ENCODE measurements around the gene SUSD4. TPM values are rescaled to one million over a fixed set of nuclear protein-coding genes. Genes with fewer than 3 reads are reported as not detected.

The SUSD4 gene
- total RNA-seq, 1 experiment from 2014 or later = 3.5 TPM

DNA sequence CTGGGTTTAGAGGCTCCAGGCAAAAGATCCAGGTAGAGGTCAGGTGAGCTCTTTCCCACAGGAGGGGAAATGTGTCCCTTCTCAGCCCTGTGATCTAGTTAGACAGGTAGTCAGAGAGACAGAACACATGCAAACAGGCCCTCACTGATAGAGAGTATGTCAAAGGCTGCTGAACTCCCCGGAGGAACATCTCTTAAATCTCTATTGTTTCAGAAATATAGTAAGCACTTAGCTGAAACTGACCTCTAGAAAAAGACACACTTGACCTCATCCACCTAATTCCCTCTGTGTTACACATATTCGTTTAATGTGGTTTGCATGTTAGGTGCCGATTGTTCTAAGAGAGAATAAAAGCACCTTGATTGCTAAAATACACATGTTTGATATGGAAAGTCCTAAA lies 23.3 kb downstream of the SUSD4 start:
- no peaks in the 10 kb centered on the region for H4K20me1 ChIP-seq (ENCODE audit: control insufficient read depth, insufficient read depth, insufficient read length)
- Mint-ChIP-seq H3K4me1 (peaks cover 11 to 20% of the 10 kb centered on the region in 2 experiments), H3K36me3 (ENCODE audit: insufficient read depth in 1 of 3, low read depth in 3 of 3) (no peaks in the 10 kb centered on the region; a peak in 1 of 7 replicates), H3K9me3 (no peaks in the 10 kb centered on the region), H3K4me3 (no peak overlapping the region; a peak in 1 of 5 replicates), H3K27me3 (ENCODE audit: low read depth) (peaks cover 3% of the 10 kb centered on the region), H3K27ac (no peak overlapping the region)
- no peaks in the 10 kb centered on the region for H3K79me2 ChIP-seq (ENCODE audit: insufficient read depth, low read length)
- no peak overlapping the region for H2BK5ac ChIP-seq (ENCODE audit: insufficient read length, low read length)
- no peak overlapping the region for H3K18ac ChIP-seq (ENCODE audit: insufficient read length, low read depth, low read length)
- no peaks in the 10 kb centered on the region for H3K4me1 ChIP-seq (ENCODE audit: insufficient read depth, low read length)
- DNase-seq = no peak
- H3K14ac ChIP-seq (ENCODE audit: insufficient read depth, low read length) = no peak overlapping the region
- no peaks in the 10 kb centered on the region for H3K23me2 ChIP-seq (ENCODE audit: insufficient read length, low read depth, low read length, poor library complexity, severe bottlenecking)
- no peak overlapping the region for H3K56ac ChIP-seq (ENCODE audit: insufficient read length, low read depth, low read length)
- no peak overlapping the region for H3K23ac ChIP-seq (ENCODE audit: insufficient read length, low read depth, low read length)
- no peak overlapping the region for H2BK12ac ChIP-seq (ENCODE audit: insufficient read length, low read depth, low read length)
- H2BK15ac ChIP-seq (ENCODE audit: low read depth, low read length) = no peak overlapping the region
- H2AFZ ChIP-seq (ENCODE audit: low read length) = no peak overlapping the region
- TF ChIP-seq, protein P1, sequence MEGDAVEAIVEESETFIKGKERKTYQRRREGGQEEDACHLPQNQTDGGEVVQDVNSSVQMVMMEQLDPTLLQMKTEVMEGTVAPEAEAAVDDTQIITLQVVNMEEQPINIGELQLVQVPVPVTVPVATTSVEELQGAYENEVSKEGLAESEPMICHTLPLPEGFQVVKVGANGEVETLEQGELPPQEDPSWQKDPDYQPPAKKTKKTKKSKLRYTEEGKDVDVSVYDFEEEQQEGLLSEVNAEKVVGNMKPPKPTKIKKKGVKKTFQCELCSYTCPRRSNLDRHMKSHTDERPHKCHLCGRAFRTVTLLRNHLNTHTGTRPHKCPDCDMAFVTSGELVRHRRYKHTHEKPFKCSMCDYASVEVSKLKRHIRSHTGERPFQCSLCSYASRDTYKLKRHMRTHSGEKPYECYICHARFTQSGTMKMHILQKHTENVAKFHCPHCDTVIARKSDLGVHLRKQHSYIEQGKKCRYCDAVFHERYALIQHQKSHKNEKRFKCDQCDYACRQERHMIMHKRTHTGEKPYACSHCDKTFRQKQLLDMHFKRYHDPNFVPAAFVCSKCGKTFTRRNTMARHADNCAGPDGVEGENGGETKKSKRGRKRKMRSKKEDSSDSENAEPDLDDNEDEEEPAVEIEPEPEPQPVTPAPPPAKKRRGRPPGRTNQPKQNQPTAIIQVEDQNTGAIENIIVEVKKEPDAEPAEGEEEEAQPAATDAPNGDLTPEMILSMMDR (conservative IDR thresholded peaks at IDR 0.05) = no peak
- H2BK120ac ChIP-seq (ENCODE audit: low read depth, low read length, poor library complexity, severe bottlenecking) = no peak overlapping the region
- H3K79me1 ChIP-seq (ENCODE audit: insufficient read depth, low read depth, low read length, poor library complexity, severe bottlenecking) = no peaks in the 10 kb centered on the region
- H4K8ac ChIP-seq (replicated peaks; ENCODE audit: insufficient read length, low read depth, low read length) = no peak overlapping the region
- no peak overlapping the region for H3T11ph ChIP-seq (ENCODE audit: low read length)
- no peaks in the 10 kb centered on the region for H3K9me3 ChIP-seq (ENCODE audit: control insufficient read depth, low read depth, low read length)
- no peak overlapping the region for H3K9ac ChIP-seq (ENCODE audit: extremely low read depth, insufficient read length, low read length)
- H2BK20ac ChIP-seq (ENCODE audit: low read depth, low read length, poor library complexity, severe bottlenecking) = no peak overlapping the region
- no peak overlapping the region for H3K27ac ChIP-seq (ENCODE audit: insufficient read length, low read depth, low read length)
- no peaks in the 10 kb centered on the region for H3K27me3 ChIP-seq (ENCODE audit: insufficient read depth, low read length)
- no peak overlapping the region for H3K4me2 ChIP-seq (ENCODE audit: insufficient read depth, insufficient read length, low read length)
- no peak overlapping the region for H3K4ac ChIP-seq (ENCODE audit: low read depth, low read length)
- no peak overlapping the region for H2AK5ac ChIP-seq (ENCODE audit: insufficient read length, low read length)
- no CpG with 5 or more reads among the region's 3 CpGs for WGBS (ENCODE audit: extremely low coverage, insufficient read length, low lambda C conversion rate)
- no peak overlapping the region for H4K91ac ChIP-seq (ENCODE audit: insufficient read length, low read depth, low read length)
- no peak overlapping the region for H4K5ac ChIP-seq (ENCODE audit: insufficient read length, low read depth, low read length)
